Calu3 (cell line): Measurements from ENCODE around the gene GALNS. TPM values are rescaled to one million over a fixed set of nuclear protein-coding genes. Genes with fewer than 3 reads are reported as not detected.

Experiments
- BruUV-seq: library from RNA; stranded (reverse); fragments of 400-500 nt; replicated peaks from 2 replicates; lab custom pipeline; 2021; lab: Mats Ljungman, UMichigan
- CTCF ChIA-PET: fragments of 300-600 bp; sonication (Branson Sonifier 250); formaldehyde crosslinking; loops from one replicate; lab custom pipeline; 2022; ENCODE audit warnings: antibody characterized with exemption; lab: Charles Lee
- DNase-seq: peaks from one replicate; pipeline ENCODE4 v3.0.0; 2022
- H3K27ac Mint-ChIP-seq: one replicate; pipeline ENCODE4 v1.8.0; 2022; ENCODE audit warnings: mixed read lengths; ENCODE audit not compliant: unreplicated experiment
- H3K27me3 Mint-ChIP-seq: one replicate; pipeline ENCODE4 v1.8.0; 2022; ENCODE audit warnings: mixed read lengths; ENCODE audit not compliant: unreplicated experiment
- H3K36me3 Mint-ChIP-seq: one replicate; pipeline ENCODE4 v1.8.0; 2022; ENCODE audit warnings: mild to moderate bottlenecking, moderate library complexity, mixed read lengths; ENCODE audit not compliant: insufficient read depth, unreplicated experiment
- H3K4me1 Mint-ChIP-seq: one replicate; pipeline ENCODE4 v1.8.0; 2022; ENCODE audit warnings: mild to moderate bottlenecking, low read depth, mixed read lengths; ENCODE audit not compliant: unreplicated experiment
- H3K4me3 Mint-ChIP-seq: one replicate; pipeline ENCODE4 v1.8.0; 2022; ENCODE audit warnings: mild to moderate bottlenecking, low read depth, moderate library complexity, mixed read lengths; ENCODE audit not compliant: unreplicated experiment
- H3K9me3 Mint-ChIP-seq: one replicate; pipeline ENCODE4 v1.8.0; 2022; ENCODE audit warnings: low read depth, mixed read lengths; ENCODE audit not compliant: unreplicated experiment
- intact Hi-C: fragments of 100-400 bp; cut with micrococcal nuclease; formaldehyde crosslinking; loops from one replicate; pipeline ENCODE4 v1.10.0; 2022; ENCODE audit not compliant: unreplicated experiment
- total RNA-seq: library from RNA; stranded (reverse); gene quantifications from 2 replicates; pipeline ENCODE4 v1.2.3, GENCODE V29; 2022
- TF ChIP-seq, protein P1 (sequence below): fragments of 200-600 bp; IDR thresholded peaks from one replicate; pipeline ENCODE4 v1.8.0; 2022; ENCODE audit warnings: antibody characterized with exemption; ENCODE audit not compliant: unreplicated experiment

GALNS gene
- total RNA-seq, 1 experiment from 2014 or later = 50.4 TPM

DNA sequence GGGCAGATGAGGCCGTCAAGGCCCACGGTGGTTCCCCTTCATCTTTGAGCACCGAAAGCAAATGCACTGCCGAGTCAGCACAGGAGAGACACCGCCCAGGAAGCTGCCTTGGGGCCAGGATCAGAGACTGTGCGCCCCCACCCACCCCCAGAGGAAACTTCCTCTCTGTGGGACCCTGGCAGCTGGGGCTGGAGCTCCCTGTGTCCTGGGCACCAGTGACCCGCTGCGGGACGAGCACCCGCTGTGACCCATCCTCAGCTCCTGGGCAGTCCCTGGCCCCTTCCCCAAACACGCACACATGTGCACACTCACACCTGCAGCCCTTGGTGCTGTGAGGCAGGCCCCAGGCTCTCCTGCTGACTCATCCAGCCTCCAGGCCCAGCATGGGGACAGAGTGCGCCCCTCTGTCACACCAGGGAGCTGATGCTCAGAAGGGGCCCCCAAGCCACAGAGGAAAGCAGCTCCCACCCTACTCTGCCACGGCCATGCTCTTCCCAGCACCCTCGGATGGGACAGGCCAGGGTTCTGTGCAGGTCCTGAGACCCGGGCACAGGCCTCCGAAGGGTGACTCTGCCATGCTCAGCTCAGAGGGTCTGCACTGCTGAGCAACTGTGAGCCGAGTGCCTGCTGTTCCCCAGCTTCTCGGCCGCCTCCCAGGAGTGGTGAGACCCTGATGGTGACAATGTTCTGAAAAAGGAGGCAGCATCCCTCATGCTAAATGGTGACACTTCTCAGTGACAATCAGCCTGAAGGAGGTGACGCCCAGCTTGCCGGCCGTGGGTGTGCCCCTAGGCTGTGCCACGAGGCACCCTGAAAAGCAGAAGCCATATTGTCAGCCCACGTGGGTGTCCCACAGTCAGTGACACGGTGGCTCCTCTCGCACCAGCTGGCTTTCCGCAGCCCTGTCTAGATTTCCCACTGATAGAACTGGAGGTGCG, 75.3 kb downstream of the GALNS start:
- CTCF ChIA-PET = interaction anchor here (1.1 to 4.7 kb wide), 5 partner anchors 10 to 45 kb away, joined by 3 to 39 read pairs (median 5); no protein-coding TSS in a partner anchor
- TF ChIP-seq, protein P1, sequence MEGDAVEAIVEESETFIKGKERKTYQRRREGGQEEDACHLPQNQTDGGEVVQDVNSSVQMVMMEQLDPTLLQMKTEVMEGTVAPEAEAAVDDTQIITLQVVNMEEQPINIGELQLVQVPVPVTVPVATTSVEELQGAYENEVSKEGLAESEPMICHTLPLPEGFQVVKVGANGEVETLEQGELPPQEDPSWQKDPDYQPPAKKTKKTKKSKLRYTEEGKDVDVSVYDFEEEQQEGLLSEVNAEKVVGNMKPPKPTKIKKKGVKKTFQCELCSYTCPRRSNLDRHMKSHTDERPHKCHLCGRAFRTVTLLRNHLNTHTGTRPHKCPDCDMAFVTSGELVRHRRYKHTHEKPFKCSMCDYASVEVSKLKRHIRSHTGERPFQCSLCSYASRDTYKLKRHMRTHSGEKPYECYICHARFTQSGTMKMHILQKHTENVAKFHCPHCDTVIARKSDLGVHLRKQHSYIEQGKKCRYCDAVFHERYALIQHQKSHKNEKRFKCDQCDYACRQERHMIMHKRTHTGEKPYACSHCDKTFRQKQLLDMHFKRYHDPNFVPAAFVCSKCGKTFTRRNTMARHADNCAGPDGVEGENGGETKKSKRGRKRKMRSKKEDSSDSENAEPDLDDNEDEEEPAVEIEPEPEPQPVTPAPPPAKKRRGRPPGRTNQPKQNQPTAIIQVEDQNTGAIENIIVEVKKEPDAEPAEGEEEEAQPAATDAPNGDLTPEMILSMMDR = no peak
- H3K4me1 Mint-ChIP-seq = peaks cover 44% of the 10 kb centered on the region
- intact Hi-C loops = no loop called here
- peak overlapping the region; percentile 35 for H3K27ac Mint-ChIP-seq
- no peaks in the 10 kb centered on the region for H3K27me3 Mint-ChIP-seq
- no TSS peak for BruUV-seq
- no peak for DNase-seq
- no peaks in the 10 kb centered on the region for H3K9me3 Mint-ChIP-seq
- H3K36me3 Mint-ChIP-seq = peaks cover 49% of the 10 kb centered on the region
- H3K4me3 Mint-ChIP-seq = peak overlapping the region; percentile 75

DNA sequence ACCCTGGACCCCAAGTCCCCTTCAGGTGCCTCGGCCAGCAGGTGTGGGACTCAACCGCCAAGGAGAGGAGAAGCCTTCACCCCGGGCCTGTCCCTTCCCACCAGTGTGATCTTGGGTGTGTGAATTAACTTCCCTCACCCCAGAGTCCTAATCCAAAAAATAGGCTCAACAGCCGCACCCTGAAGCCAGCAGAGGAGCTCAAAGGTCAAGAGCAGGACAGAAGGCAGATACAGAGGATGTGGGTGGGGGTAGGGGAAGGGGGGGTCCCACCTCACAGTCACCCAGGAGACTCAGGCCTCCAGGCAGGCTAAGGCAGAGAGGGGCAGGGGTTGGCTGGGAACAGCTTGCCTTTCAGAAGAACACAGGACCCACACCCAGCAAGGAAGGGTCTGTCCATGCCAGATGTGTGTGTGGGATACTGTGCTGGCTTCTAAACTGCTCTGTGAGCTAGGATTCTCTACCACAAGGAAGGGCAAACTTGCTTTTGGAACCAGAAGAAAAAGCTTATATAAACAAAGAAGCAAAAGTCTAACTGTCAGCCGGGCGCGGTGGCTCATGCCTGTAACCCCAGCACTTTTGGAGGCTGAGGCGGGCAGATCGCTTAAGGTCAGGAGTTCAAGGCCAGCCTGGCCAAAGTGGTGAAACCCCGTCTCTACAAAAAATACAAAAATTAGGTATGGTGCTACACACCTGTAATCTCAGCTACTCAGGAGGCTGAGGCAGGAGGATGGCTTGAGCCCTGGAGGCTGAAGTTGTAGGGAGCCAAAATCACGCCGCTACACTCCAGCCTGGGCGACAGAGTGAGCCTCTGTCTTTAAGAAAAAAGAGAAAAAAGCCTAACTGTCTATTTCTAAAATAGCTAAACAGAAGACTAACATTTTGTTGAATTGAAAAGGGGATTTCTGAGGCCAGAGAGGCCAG, 76.3 kb downstream of the GALNS start:
- H3K9me3 Mint-ChIP-seq = no peaks in the 10 kb centered on the region
- no peak overlapping the region for H3K27ac Mint-ChIP-seq
- no peak overlapping the region for H3K4me3 Mint-ChIP-seq
- H3K4me1 Mint-ChIP-seq = peaks cover 44% of the 10 kb centered on the region
- H3K27me3 Mint-ChIP-seq = no peaks in the 10 kb centered on the region
- TF ChIP-seq, protein P1 = no peak
- peaks cover 50% of the 10 kb centered on the region for H3K36me3 Mint-ChIP-seq
- intact Hi-C loops = no loop called here
- CTCF ChIA-PET = interaction anchor here (0.6 to 1.5 kb wide), 4 partner anchors 9 to 516 kb away, joined by 3 to 7 read pairs (median 6); no protein-coding TSS in a partner anchor
- BruUV-seq = no TSS peak
- DNase-seq = no peak

DNA sequence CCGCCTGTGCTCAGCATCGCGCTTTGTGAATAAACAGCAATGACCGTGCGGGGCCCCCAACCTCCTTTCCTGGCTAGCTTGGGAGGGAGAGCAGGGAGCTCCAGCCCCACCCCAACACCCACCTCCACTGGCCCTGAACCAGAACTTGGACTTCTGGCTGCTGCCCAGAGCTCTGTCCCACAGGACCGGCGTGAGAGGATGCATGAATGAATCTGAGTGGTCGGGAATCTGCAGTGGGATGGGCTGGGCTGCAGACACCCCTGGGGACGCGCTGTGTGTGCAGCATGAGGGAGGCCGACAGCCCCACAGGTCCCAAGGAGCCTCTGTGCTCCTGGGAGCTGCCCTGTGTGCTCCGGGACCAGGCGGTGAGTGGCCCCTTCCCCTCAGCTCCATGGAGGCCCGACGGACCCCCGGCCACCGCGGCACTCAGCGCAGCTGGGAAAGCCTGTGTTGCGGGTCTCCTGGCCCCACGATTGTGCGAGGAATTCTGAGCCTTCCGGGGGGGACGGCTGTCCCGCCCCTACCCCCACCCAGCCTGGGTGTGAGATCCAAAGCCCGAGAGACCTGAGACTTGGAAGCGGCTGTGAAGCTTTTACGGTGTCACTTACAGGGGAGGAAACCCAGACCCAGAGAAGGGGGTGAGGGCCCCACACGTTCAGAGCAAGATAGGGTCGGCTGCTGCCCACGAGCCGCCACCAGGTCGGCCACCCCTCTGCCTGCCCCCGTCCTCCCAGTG, 77.2 kb downstream of the GALNS start:
- no TSS peak for BruUV-seq
- TF ChIP-seq, protein P1 = no peak
- Mint-ChIP-seq H3K36me3 (peaks cover 43% of the 10 kb centered on the region), H3K9me3 (no peaks in the 10 kb centered on the region), H3K27ac (no peak overlapping the region), H3K27me3 (no peaks in the 10 kb centered on the region), H3K4me3 (no peak overlapping the region), H3K4me1 (peaks cover 45% of the 10 kb centered on the region)
- intact Hi-C loops = no loop called here
- no peak for DNase-seq
- CTCF ChIA-PET = interaction anchor here (0.6 to 1.3 kb wide), 3 partner anchors 16 to 516 kb away, joined by 3 to 7 read pairs (median 6); no protein-coding TSS in a partner anchor
